ENCODE data around the gene PFKFB4. TPM values are rescaled to one million over a fixed set of nuclear protein-coding genes. Genes with fewer than 3 reads are reported as not detected.

The PFKFB4 gene
- total RNA-seq, 4 donors from 2014 or later = 14.0 to 131 (median 74.5) TPM

- TF ChIP-seq POLR2A (IDR thresholded peaks at IDR 0.05) = no peak
- H3K9me3 ChIP-seq = no peaks in the 10 kb centered on the region
- H3K27me3 ChIP-seq = no peaks in the 10 kb centered on the region
- no peak within 1 kb of the TSS for H3K27ac ChIP-seq
- no peak for DNase-seq
- no peak within 1 kb of the TSS for H3K4me3 ChIP-seq
- H3K4me1 ChIP-seq = peaks cover 0 to 19% (median 2%) of the 10 kb centered on the region in 4 donors
- no peaks in the 10 kb centered on the region for H3K36me3 ChIP-seq
Observed at GRCh38 chr3:48563382-48563918, 6.8 kb upstream of the PFKFB4 start, which contains the start of gene UCN2. TSS of gene UCN2 (minus strand) at chr3:48563781. CDS start at chr3:48563124, 657 bp downstream.

- Histone ChIP-seq H3K4me1 (peaks cover 1 to 27% (median 4%) of the 10 kb centered on the region in 4 donors), H3K27me3 (no peaks in the 10 kb centered on the region), H3K27ac (no peak overlapping the region), H3K36me3 (no peaks in the 10 kb centered on the region), H3K4me3 (no peak overlapping the region), H3K9me3 (no peaks in the 10 kb centered on the region)
- DNase-seq = no peak
- TF ChIP-seq POLR2A (IDR thresholded peaks at IDR 0.05) (no peak), CTCF (IDR thresholded peaks at IDR 0.05) (no peak)
Observed at GRCh38 chr3:48562367-48563095, 5.9 kb upstream of the PFKFB4 start.

GRCh38 chr3:48561045-48561736 is 4.6 kb upstream of the PFKFB4 start:
- Histone ChIP-seq H3K4me1 (peaks cover 5 to 33% (median 10%) of the 10 kb centered on the region in 4 donors), H3K27ac (peak overlapping the region in 2 of 4 donors; percentile 2 to 42), H3K27me3 (no peaks in the 10 kb centered on the region), H3K36me3 (no peaks in the 10 kb centered on the region), H3K9me3 (no peaks in the 10 kb centered on the region), H3K4me3 (peak overlapping the region in 2 of 4 donors; percentile 3 to 34)
- DNase-seq = peak in 2 of 3 donors; percentile 31 to 64
- TF ChIP-seq POLR2A (IDR thresholded peaks at IDR 0.05) = no peak
- peak in 1 of 6 experiments; percentile 4 for TF ChIP-seq CTCF (IDR thresholded peaks at IDR 0.05)

GRCh38 chr3:48560648-48561018 is 4.0 kb upstream of the PFKFB4 start:
- Histone ChIP-seq H3K27me3 (no peaks in the 10 kb centered on the region), H3K4me3 (peak overlapping the region in 2 of 4 donors; percentile 3 to 34), H3K36me3 (no peaks in the 10 kb centered on the region), H3K4me1 (peaks cover 5 to 35% (median 11%) of the 10 kb centered on the region in 4 donors), H3K9me3 (no peaks in the 10 kb centered on the region), H3K27ac (peak overlapping the region in 2 of 4 donors; percentile 2 to 42)
- no peak for DNase-seq
- TF ChIP-seq CTCF (IDR thresholded peaks at IDR 0.05) (no peak), POLR2A (IDR thresholded peaks at IDR 0.05) (no peak)

GRCh38 chr3:48558493-48559134 is 2.0 kb upstream of the PFKFB4 start:
- DNase-seq = peak in 1 of 3 donors; percentile 59
- Histone ChIP-seq H3K4me3 (no peak overlapping the region), H3K27me3 (no peaks in the 10 kb centered on the region), H3K4me1 (peaks cover 5 to 40% (median 11%) of the 10 kb centered on the region in 4 donors), H3K9me3 (no peaks in the 10 kb centered on the region), H3K27ac (peak overlapping the region in 3 of 4 donors; percentile 31 to 62 (median 57)), H3K36me3 (no peaks in the 10 kb centered on the region)
- TF ChIP-seq CTCF (IDR thresholded peaks at IDR 0.05) (no peak), POLR2A (IDR thresholded peaks at IDR 0.05) (no peak)
